B cell (primary cell): ENCODE data around the gene AGO3.

Experiments used
- EZH2 ChIP-seq: IDR thresholded peaks from 2 replicates; pipeline ENCODE4 v1.6.1; 2012; ENCODE audit warnings: borderline replicate concordance, low read depth, mild to moderate bottlenecking, moderate library complexity, low read length; ENCODE audit not compliant: insufficient read depth, poor library complexity, severe bottlenecking
- TF ChIP-seq, protein P1 (sequence below): fragments of 200-600 bp; IDR thresholded peaks from one replicate; pipeline ENCODE4 v1.8.0; 2022; ENCODE audit warnings: antibody characterized with exemption, mild to moderate bottlenecking

DNA sequence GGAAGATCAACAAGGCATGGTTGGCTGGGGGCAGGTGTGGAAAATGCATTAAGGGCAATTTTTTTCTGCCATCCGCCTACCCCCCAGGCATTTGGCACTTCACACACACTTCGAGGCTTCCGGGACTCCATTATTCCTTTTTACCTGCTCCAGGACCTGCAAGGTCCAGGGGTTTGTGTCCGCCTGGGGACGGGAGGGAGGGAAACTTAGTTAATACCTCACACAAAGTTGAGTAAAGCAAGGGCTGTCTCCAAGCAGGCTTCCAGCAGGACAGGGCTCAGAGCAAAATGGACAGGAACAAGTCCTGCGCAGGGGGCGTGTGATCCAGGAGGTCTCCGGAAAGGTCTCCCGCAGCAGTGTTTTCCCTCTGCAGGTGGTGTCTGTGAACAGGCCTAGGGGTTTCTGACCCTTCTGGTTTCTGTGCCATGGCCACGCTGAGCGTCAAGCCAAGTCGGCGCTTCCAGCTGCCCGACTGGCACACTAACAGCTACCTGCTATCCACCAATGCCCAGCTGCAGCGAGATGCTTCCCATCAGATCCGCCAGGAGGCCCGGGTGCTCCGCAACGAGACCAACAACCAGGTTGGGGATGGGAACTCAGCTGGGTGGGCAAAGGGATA, 153.7 kb downstream of the AGO3 start:
- TF ChIP-seq, protein P1, sequence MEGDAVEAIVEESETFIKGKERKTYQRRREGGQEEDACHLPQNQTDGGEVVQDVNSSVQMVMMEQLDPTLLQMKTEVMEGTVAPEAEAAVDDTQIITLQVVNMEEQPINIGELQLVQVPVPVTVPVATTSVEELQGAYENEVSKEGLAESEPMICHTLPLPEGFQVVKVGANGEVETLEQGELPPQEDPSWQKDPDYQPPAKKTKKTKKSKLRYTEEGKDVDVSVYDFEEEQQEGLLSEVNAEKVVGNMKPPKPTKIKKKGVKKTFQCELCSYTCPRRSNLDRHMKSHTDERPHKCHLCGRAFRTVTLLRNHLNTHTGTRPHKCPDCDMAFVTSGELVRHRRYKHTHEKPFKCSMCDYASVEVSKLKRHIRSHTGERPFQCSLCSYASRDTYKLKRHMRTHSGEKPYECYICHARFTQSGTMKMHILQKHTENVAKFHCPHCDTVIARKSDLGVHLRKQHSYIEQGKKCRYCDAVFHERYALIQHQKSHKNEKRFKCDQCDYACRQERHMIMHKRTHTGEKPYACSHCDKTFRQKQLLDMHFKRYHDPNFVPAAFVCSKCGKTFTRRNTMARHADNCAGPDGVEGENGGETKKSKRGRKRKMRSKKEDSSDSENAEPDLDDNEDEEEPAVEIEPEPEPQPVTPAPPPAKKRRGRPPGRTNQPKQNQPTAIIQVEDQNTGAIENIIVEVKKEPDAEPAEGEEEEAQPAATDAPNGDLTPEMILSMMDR, result no peak
- no peak for TF ChIP-seq EZH2
